ENCODE measurements around the gene PITX3.

The PITX3 gene

GRCh38 chr10:102241444-102242117 is at the start of gene PITX3:
PITX3 (minus strand) TSS chr10:102241512; CDS start chr10:102232080, 9,432 bp downstream.
- peak; percentile 94 for DNase-seq

GRCh38 chr10:102289840-102290239 is 48.5 kb upstream of the PITX3 start:
- DNase-seq: no peak

- DNase-seq: no peak
Observed at GRCh38 chr10:102289356-102289755, 48.0 kb upstream of the PITX3 start.

GRCh38 chr10:102287991-102288390 is 46.7 kb upstream of the PITX3 start:
- no peak for DNase-seq

GRCh38 chr10:102287538-102287937 is 46.2 kb upstream of the PITX3 start:
- no peak for DNase-seq

- no peak for DNase-seq
Observed at GRCh38 chr10:102286216-102286615, 44.9 kb upstream of the PITX3 start.

- no peak for DNase-seq
Observed at GRCh38 chr10:102285133-102285532, 43.8 kb upstream of the PITX3 start.

GRCh38 chr10:102284531-102284930 is 43.2 kb upstream of the PITX3 start:
- no peak for DNase-seq

- no peak for DNase-seq
Observed at GRCh38 chr10:102283890-102284289, 42.6 kb upstream of the PITX3 start.

GRCh38 chr10:102283488-102283887 is 42.2 kb upstream of the PITX3 start:
- no peak for DNase-seq

GRCh38 chr10:102281102-102281487 is 39.8 kb upstream of the PITX3 start:
- no peak for DNase-seq

- no peak for DNase-seq
Observed at GRCh38 chr10:102280397-102281101, 39.2 kb upstream of the PITX3 start.

- DNase-seq: no peak
Observed at GRCh38 chr10:102279104-102279503, 37.8 kb upstream of the PITX3 start.

GRCh38 chr10:102275343-102275742 is 34.0 kb upstream of the PITX3 start:
- DNase-seq: no peak

- DNase-seq: no peak
Observed at GRCh38 chr10:102274062-102274461, 32.8 kb upstream of the PITX3 start.

- no peak for DNase-seq
Observed at GRCh38 chr10:102269017-102269416, 27.7 kb upstream of the PITX3 start.

- no peak for DNase-seq
Observed at GRCh38 chr10:102268375-102268888, 27.1 kb upstream of the PITX3 start.

GRCh38 chr10:102267748-102268147 is 26.4 kb upstream of the PITX3 start:
- DNase-seq: no peak

- no peak for DNase-seq
Observed at GRCh38 chr10:102266670-102267069, 25.4 kb upstream of the PITX3 start.

GRCh38 chr10:102264371-102264770 is 23.1 kb upstream of the PITX3 start:
- no peak for DNase-seq

GRCh38 chr10:102262744-102263370 is 21.5 kb upstream of the PITX3 start:
- DNase-seq: no peak

GRCh38 chr10:102261842-102262241 is 20.5 kb upstream of the PITX3 start:
- DNase-seq: no peak

- DNase-seq: no peak
Observed at GRCh38 chr10:102261196-102261595, 19.9 kb upstream of the PITX3 start.

- no peak for DNase-seq
Observed at GRCh38 chr10:102255404-102255803, 14.1 kb upstream of the PITX3 start.

All from CD4-positive, alpha-beta T cell treated with Interleukin-12 subunit alpha and Interleukin-12 subunit beta, for 1 hour (primary cell).